SU-DHL-6 (cell line): Measurements from ENCODE around the gene BLTP2.

Experiments used
- CTCF ChIP-seq: fragments of 200-600 bp; sonication (generic); IDR thresholded peaks from one replicate; pipeline ENCODE4 v1.5.1; 2017; ENCODE audit warnings: antibody characterized with exemption, mild to moderate bottlenecking, low read length, moderate library complexity; ENCODE audit not compliant: insufficient read depth, poor library complexity, severe bottlenecking
- EZH2phosphoT487 ChIP-seq: fragments of 200-600 bp; sonication (generic), shearing (Covaris generic); conservative IDR thresholded peaks from 2 replicates; pipeline ENCODE4 v1.6.1; 2018; ENCODE audit warnings: mild to moderate bottlenecking, antibody characterized with exemption, low read length, moderate library complexity, mixed read lengths

DNA sequence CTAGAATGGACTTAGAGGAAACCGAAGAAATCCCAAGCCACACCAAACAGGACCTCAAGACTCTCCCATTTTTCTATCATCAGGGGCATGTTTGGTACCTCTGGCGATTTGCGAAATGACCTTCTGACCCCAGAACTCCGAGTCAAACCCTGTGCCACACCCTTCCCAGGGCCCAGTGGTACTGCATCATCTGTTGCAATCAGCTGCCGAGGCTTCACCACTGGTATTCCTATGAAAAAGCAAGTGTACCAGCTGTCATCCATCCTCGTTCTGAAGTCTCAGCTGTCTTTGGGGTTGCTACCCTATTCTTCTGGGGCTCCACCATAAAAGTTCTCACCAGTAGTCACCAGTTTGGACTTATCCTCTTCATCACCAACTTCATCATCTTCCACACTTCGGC is 28.7 kb downstream of the BLTP2 start:
- TF ChIP-seq CTCF (no peak), EZH2phosphoT487 (no peak)
